ENCODE results near the gene TTLL11.

TTLL11 gene

GRCh38 chr9:121865884-121866283 lies 227.2 kb downstream of the TTLL11 start:
- DNase-seq = no peak

GRCh38 chr9:121865060-121865459 lies 228.0 kb downstream of the TTLL11 start:
- no peak for DNase-seq

- no peak for DNase-seq
Measured at GRCh38 chr9:121863955-121864354, 229.2 kb downstream of the TTLL11 start.

- no peak for DNase-seq
Measured at GRCh38 chr9:121862371-121863332, 230.5 kb downstream of the TTLL11 start.

GRCh38 chr9:121861501-121862180 lies 231.5 kb downstream of the TTLL11 start:
- DNase-seq = no peak

GRCh38 chr9:121860744-121861143 lies 232.4 kb downstream of the TTLL11 start:
- no peak for DNase-seq

- DNase-seq = no peak
Measured at GRCh38 chr9:121860213-121860612, 232.9 kb downstream of the TTLL11 start.

- no peak for DNase-seq
Measured at GRCh38 chr9:121859646-121860045, 233.5 kb downstream of the TTLL11 start.

- no peak for DNase-seq
Measured at GRCh38 chr9:121858788-121859187, 234.3 kb downstream of the TTLL11 start.

- DNase-seq = peak; percentile 93
Measured at GRCh38 chr9:121857928-121858327, 235.2 kb downstream of the TTLL11 start.

GRCh38 chr9:121855476-121855875 lies 237.6 kb downstream of the TTLL11 start:
- DNase-seq = no peak

- no peak for DNase-seq
Measured at GRCh38 chr9:121853617-121854395, 239.3 kb downstream of the TTLL11 start.

- no peak for DNase-seq
Measured at GRCh38 chr9:121852651-121853616, 240.2 kb downstream of the TTLL11 start.

GRCh38 chr9:121852241-121852640 lies 240.9 kb downstream of the TTLL11 start:
- DNase-seq = no peak

GRCh38 chr9:121851641-121852091 lies 241.4 kb downstream of the TTLL11 start:
- DNase-seq = no peak

GRCh38 chr9:121850366-121850765 lies 242.7 kb downstream of the TTLL11 start:
- DNase-seq = no peak

GRCh38 chr9:121849554-121849953 lies 243.6 kb downstream of the TTLL11 start:
- no peak for DNase-seq

- no peak for DNase-seq
Measured at GRCh38 chr9:121844562-121844961, 248.5 kb downstream of the TTLL11 start.

- no peak for DNase-seq
Measured at GRCh38 chr9:121844098-121844497, 249.0 kb downstream of the TTLL11 start.

- DNase-seq = no peak
Measured at GRCh38 chr9:121842612-121842978, 250.5 kb downstream of the TTLL11 start.

GRCh38 chr9:121841771-121842611 lies 251.1 kb downstream of the TTLL11 start:
- no peak for DNase-seq
